ENCODE data around the gene WDHD1. TPM values are rescaled to one million over a fixed set of nuclear protein-coding genes. Genes with fewer than 3 reads are reported as not detected.
"Not testable (repeated sequence)": the region's sequence is repeated elsewhere in the genome, so short reads cannot be mapped to it uniquely, and the experiment has no call there.

WDHD1 gene
- total and polyA plus RNA-seq, 8 donors, result 0.45 to 2.3 (median 1.1) TPM

DNA sequence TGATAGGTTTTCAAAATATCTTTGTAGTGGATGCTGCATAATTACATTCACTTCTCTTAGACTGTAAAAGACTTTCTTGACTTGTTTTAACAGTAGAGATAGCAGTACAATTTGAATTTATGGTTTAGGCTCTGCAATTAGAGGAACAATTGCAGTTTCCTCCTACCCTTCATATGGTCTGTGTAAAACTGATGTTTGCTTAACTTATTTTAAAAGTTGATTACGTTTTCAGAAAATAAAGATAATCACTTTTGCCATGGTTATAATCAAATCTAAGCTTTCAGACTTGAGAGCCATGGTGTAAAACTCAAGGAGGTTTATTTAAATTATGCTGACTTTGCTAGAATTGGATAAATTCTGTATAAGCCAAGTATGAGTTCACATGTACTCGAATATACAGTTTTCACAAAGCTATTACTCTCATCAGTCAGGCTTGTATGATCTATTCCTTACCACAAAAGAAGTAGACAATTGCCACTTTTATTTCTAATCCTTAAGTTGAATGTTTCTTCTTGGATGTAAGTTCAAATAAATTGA lies 22.1 kb upstream of the WDHD1 start:
- H3K9me3 ChIP-seq, result no peaks in the 10 kb centered on the region
- TF ChIP-seq, protein P1, sequence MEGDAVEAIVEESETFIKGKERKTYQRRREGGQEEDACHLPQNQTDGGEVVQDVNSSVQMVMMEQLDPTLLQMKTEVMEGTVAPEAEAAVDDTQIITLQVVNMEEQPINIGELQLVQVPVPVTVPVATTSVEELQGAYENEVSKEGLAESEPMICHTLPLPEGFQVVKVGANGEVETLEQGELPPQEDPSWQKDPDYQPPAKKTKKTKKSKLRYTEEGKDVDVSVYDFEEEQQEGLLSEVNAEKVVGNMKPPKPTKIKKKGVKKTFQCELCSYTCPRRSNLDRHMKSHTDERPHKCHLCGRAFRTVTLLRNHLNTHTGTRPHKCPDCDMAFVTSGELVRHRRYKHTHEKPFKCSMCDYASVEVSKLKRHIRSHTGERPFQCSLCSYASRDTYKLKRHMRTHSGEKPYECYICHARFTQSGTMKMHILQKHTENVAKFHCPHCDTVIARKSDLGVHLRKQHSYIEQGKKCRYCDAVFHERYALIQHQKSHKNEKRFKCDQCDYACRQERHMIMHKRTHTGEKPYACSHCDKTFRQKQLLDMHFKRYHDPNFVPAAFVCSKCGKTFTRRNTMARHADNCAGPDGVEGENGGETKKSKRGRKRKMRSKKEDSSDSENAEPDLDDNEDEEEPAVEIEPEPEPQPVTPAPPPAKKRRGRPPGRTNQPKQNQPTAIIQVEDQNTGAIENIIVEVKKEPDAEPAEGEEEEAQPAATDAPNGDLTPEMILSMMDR (IDR thresholded peaks at IDR 0.05), result no peak
- H3K4me1 ChIP-seq, result peaks cover 0 to 19% (median 7%) of the 10 kb centered on the region in 3 donors
- intact Hi-C loops (cut with DNase I), result no loop called here
- no peak overlapping the region for H3K4me3 ChIP-seq
- 64 to 65% methylated on average over 2 of the region's 2 CpGs for WGBS, 2 donors
- FAIRE-seq, result no peak
- H3K36me3 ChIP-seq, result no peaks in the 10 kb centered on the region
- no peak for ATAC-seq
- DNase-seq, result no peak
- H3K27ac ChIP-seq, result no peak overlapping the region
- no peaks in the 10 kb centered on the region for H3K27me3 ChIP-seq

DNA sequence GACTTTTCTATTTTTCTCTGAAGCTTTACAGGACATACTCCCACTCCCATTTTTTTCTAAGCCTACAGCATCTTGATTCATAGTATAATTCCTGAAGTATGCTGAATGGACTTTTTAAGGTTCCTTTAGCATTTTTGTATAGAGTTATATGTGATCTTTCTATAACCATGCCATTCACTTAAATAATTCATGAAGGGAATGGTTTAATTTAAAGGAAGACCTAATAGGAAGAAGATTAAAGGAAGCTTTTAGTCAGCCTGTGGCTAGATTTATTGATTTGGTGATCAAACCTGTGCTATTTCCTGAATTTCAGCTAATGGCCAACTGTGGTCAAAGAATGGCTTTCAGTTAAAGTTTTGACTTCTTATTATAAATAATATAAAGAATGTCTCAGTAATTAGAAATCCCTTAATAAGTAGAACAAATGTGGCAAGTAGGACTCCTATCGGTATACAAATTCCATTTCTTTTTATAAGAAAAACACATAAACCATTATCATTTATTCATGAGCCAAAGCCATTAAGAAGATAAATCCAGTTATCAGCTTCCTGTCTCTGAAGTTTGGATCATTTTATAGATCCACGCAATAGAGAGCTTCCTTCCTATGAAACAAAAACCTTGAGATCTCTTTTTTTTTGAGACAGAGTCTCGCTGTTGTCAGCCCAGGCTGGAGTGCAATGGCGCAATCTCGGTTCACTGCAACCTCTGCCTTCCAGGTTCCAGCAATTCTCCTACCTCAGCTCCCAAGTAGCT lies 20.6 kb upstream of the WDHD1 start:
- ATAC-seq (no peak), FAIRE-seq (no peak), DNase-seq (no peak)
- intact Hi-C loops (cut with DNase I), result no loop called here
- Histone ChIP-seq H3K36me3 (peaks cover 0 to 3% (median 0%) of the 10 kb centered on the region in 3 donors), H3K4me1 (peaks cover 0 to 5% (median 0%) of the 10 kb centered on the region in 3 donors), H3K4me3 (no peak overlapping the region), H3K27ac (no peak overlapping the region), H3K27me3 (no peaks in the 10 kb centered on the region), H3K9me3 (no peaks in the 10 kb centered on the region)
- TF ChIP-seq, protein P1 (IDR thresholded peaks at IDR 0.05), result no peak
- 92 to 95% methylated on average over 5 of the region's 5 CpGs for WGBS, 2 donors

DNA sequence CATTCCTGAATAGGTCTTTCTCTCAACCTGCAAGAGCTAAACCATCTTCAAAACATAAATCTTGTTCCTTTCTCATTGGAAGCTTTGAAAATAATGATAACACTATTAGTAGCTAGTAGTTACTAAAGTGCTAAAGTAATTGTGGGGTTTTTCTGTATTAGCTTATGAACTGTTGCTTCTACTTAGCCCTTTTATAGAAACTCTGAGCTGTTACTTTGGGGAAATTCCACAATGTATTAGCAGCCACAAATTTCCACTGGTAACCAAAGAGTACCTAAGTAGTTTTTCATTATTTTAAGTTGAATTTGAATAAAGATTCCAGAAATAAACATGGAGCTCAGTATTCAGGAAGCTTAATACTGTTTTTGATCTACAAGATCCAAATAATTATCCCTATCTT lies 18.2 kb upstream of the WDHD1 start:
- no peaks in the 10 kb centered on the region for H3K4me1 ChIP-seq

DNA sequence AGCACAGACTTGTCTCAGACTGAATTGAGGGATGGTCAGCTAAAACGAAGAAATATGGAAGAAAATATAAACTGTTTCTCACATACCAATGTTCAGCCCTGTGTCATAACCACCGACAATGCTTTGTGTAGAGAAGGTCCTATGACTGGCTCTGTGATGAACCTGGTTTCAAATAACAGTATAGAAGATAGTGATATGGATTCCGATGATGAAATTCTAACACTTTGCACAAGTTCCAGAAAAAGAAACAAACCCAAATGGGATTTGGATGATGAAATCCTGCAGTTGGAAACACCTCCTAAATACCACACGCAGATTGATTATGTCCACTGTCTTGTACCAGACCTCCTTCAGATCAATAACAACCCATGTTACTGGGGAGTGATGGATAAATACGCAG lies 16.6 kb upstream of the WDHD1 start:
- ATAC-seq, result no peak
- Histone ChIP-seq H3K9me3 (no peaks in the 10 kb centered on the region), H3K36me3 (peaks cover 0 to 3% (median 0%) of the 10 kb centered on the region in 3 donors), H3K4me1 (no peaks in the 10 kb centered on the region), H3K27me3 (no peaks in the 10 kb centered on the region), H3K4me3 (no peak overlapping the region), H3K27ac (no peak overlapping the region)
- intact Hi-C loops (cut with DNase I), result no loop called here
- DNase-seq, result no peak
- WGBS, 2 donors, result 85 to 91% methylated on average over 5 of the region's 5 CpGs
- TF ChIP-seq, protein P1 (IDR thresholded peaks at IDR 0.05), result no peak
- FAIRE-seq, result no peak

More for the DNA sequence above, 18.2 kb upstream of the WDHD1 start:
- ATAC-seq (no peak), DNase-seq (no peak), FAIRE-seq (no peak)
- Histone ChIP-seq H3K27ac (no peak overlapping the region), H3K4me3 (no peak overlapping the region), H3K9me3 (no peaks in the 10 kb centered on the region), H3K36me3 (peaks cover 0 to 3% (median 0%) of the 10 kb centered on the region in 3 donors), H3K27me3 (no peaks in the 10 kb centered on the region)
- TF ChIP-seq, protein P1 (IDR thresholded peaks at IDR 0.05), result no peak
- intact Hi-C loops (cut with DNase I), result no loop called here

DNA sequence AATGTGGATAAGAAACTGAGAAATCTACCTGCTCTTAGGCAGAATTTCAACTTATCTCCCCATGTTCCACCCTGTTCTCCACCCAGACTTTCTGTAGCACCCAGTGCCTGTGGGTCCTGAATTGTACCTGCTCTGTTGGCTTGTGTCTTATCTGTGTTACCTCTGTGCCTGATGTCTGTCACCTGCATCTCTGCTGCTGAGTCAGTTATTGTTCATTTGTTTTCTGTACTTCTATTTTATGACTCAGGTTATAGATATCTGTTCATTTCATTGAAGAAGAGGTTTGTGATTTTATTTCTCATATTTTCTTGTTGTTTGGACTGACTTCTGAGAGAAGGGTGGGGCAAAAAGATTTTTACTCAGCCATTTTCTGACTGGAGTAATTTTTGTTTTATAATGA lies 11.8 kb upstream of the WDHD1 start:
- no peaks in the 10 kb centered on the region for H3K27me3 ChIP-seq
- H3K4me3 ChIP-seq, result no peak overlapping the region
- H3K4me1 ChIP-seq, result no peaks in the 10 kb centered on the region
- no peaks in the 10 kb centered on the region for H3K9me3 ChIP-seq
- intact Hi-C loops (cut with DNase I), result no loop called here
- ATAC-seq (no peak), FAIRE-seq (no peak), DNase-seq (no peak)
- no peak overlapping the region for H3K27ac ChIP-seq
- H3K36me3 ChIP-seq, result peaks cover 0 to 3% (median 0%) of the 10 kb centered on the region in 3 donors
- TF ChIP-seq, protein P1 (IDR thresholded peaks at IDR 0.05), result no peak

DNA sequence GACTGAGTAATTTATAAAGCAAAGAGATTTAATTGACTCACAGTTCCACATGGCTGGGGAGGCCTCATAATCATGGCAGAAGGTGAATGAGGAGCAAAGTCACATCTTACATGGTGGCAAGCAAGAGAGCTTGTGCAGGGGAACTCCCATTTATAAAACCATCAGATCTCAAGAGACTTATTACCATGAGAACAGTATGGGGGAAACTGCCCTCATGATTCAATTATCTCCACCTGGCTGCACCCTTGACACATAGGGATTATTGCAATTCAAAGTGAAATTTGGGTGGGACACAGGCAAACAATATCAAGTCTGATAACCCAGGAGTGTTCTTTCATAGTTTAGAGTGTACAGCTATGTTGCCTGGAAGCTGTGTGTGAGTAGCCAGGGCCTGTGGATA lies 11.1 kb upstream of the WDHD1 start:
- H3K4me3 ChIP-seq; ATAC-seq; intact Hi-C loops (cut with DNase I): not testable (repeated sequence)

More for the DNA sequence above, 11.1 kb upstream of the WDHD1 start:
- H3K9me3 ChIP-seq, H3K27ac ChIP-seq, H3K4me1 ChIP-seq, DNase-seq, H3K27me3 ChIP-seq, FAIRE-seq, H3K36me3 ChIP-seq: not testable (repeated sequence)

All from pancreas (tissue), 10 donors.